Measurements from ENCODE around the gene NT5C3A. TPM values are rescaled to one million over a fixed set of nuclear protein-coding genes. Genes with fewer than 3 reads are reported as not detected.

Gene NT5C3A
- total RNA-seq, 2 experiments from 2014 or later = 31.5 to 33.3 TPM

- intact Hi-C loops (cut with DNase I, micrococcal nuclease) = no loop called here
- Histone ChIP-seq H3K4me3 (ENCODE audit: low read length) (no peak overlapping the region), H3K36me3 (ENCODE audit: insufficient read depth, low read length) (no peaks in the 10 kb centered on the region), H3K27me3 (ENCODE audit: control insufficient read depth in 1 of 2, insufficient read depth in 2 of 2, low read length in 2 of 2) (no peaks in the 10 kb centered on the region), H3K9me3 (ENCODE audit: control insufficient read depth in 1 of 2, insufficient read depth in 1 of 2, low read length in 2 of 2) (peaks cover 6 to 12% of the 10 kb centered on the region in 2 experiments), H3K4me1 (ENCODE audit: insufficient read depth, low read length) (no peaks in the 10 kb centered on the region), H3K27ac (ENCODE audit: low read depth in 1 of 2, low read length in 2 of 2) (no peak overlapping the region)
- DNase-seq = no peak
- ChIA-PET CTCF (no interaction called here), POLR2A (no interaction called here)
- ATAC-seq (ENCODE audit: poor library complexity) = no peak
- no peak for TF ChIP-seq CTCF (IDR thresholded peaks at IDR 0.05)
- Mint-ChIP-seq H3K9me3 (no peaks in the 10 kb centered on the region), H3K27me3 (no peaks in the 10 kb centered on the region), H3K27ac (no peak overlapping the region), H3K36me3 (ENCODE audit: low read depth) (peaks cover 6% of the 10 kb centered on the region), H3K4me1 (ENCODE audit: low read depth) (no peaks in the 10 kb centered on the region), H3K4me3 (no peak overlapping the region)
These were observed 25.3 kb upstream of the NT5C3A start for GRCh38 chr7:33087858-33088257.

- H3K27me3 ChIP-seq (ENCODE audit: control insufficient read depth in 1 of 2, insufficient read depth in 2 of 2, low read length in 2 of 2) = no peaks in the 10 kb centered on the region
- H3K36me3 Mint-ChIP-seq (ENCODE audit: low read depth) = peaks cover 1% of the 10 kb centered on the region
- no peak overlapping the region for H3K4me3 Mint-ChIP-seq
- H3K27me3 Mint-ChIP-seq = no peaks in the 10 kb centered on the region
- no peaks in the 10 kb centered on the region for H3K4me1 Mint-ChIP-seq (ENCODE audit: low read depth)
- H3K27ac ChIP-seq (ENCODE audit: low read depth in 1 of 2, low read length in 2 of 2) = no peak overlapping the region
- H3K4me1 ChIP-seq (ENCODE audit: insufficient read depth, low read length) = no peaks in the 10 kb centered on the region
- no peak for TF ChIP-seq CTCF (IDR thresholded peaks at IDR 0.05)
- CTCF ChIA-PET = no interaction called here
- POLR2A ChIA-PET = no interaction called here
- H3K9me3 ChIP-seq (ENCODE audit: control insufficient read depth in 1 of 2, insufficient read depth in 1 of 2, low read length in 2 of 2) = peaks cover 6 to 12% of the 10 kb centered on the region in 2 experiments
- no peak overlapping the region for H3K4me3 ChIP-seq (ENCODE audit: low read length)
- H3K36me3 ChIP-seq (ENCODE audit: insufficient read depth, low read length) = no peaks in the 10 kb centered on the region
- intact Hi-C loops (cut with DNase I, micrococcal nuclease) = no loop called here
- DNase-seq (no peak), ATAC-seq (ENCODE audit: poor library complexity) (no peak)
- no peaks in the 10 kb centered on the region for H3K9me3 Mint-ChIP-seq
- H3K27ac Mint-ChIP-seq = no peak overlapping the region
These were observed 24.8 kb upstream of the NT5C3A start for GRCh38 chr7:33087356-33087755.

- Histone ChIP-seq H3K4me1 (ENCODE audit: insufficient read depth, low read length) (peaks cover 12% of the 10 kb centered on the region), H3K4me3 (ENCODE audit: low read length) (no peak overlapping the region), H3K27ac (ENCODE audit: low read depth in 1 of 2, low read length in 2 of 2) (no peak overlapping the region), H3K27me3 (ENCODE audit: control insufficient read depth in 1 of 2, insufficient read depth in 2 of 2, low read length in 2 of 2) (no peaks in the 10 kb centered on the region), H3K36me3 (ENCODE audit: insufficient read depth, low read length) (no peaks in the 10 kb centered on the region), H3K9me3 (ENCODE audit: control insufficient read depth in 1 of 2, insufficient read depth in 1 of 2, low read length in 2 of 2) (peaks cover 0 to 4% of the 10 kb centered on the region in 2 experiments)
- H3K27ac Mint-ChIP-seq = no peak overlapping the region
- ATAC-seq (ENCODE audit: poor library complexity) = no peak
- H3K4me3 Mint-ChIP-seq = no peak overlapping the region
- peaks cover 4% of the 10 kb centered on the region for H3K27me3 Mint-ChIP-seq
- no peak for TF ChIP-seq CTCF (IDR thresholded peaks at IDR 0.05)
- no peaks in the 10 kb centered on the region for H3K36me3 Mint-ChIP-seq (ENCODE audit: low read depth)
- intact Hi-C loops (cut with DNase I, micrococcal nuclease) = no loop called here
- H3K9me3 Mint-ChIP-seq = no peaks in the 10 kb centered on the region
- peaks cover 15% of the 10 kb centered on the region for H3K4me1 Mint-ChIP-seq (ENCODE audit: low read depth)
- ChIA-PET POLR2A (no interaction called here), CTCF (no interaction called here)
- no peak for DNase-seq
These were observed 17.5 kb upstream of the NT5C3A start for GRCh38 chr7:33079763-33080690.

Data from CD4-positive, alpha-beta T cell (primary cell).